HCT116 (cell line): ENCODE results near the gene PRAMEF33. TPM values are rescaled to one million over a fixed set of nuclear protein-coding genes. Genes with fewer than 3 reads are reported as not detected.
"Not testable (repeated sequence)": the region's sequence is repeated elsewhere in the genome, so short reads cannot be mapped to it uniquely, and the experiment has no call there.

Experiments
- ATAC-seq: fragments of 200-7000 bp; cut with Tn5 transposase; 2 replicates; pipeline ENCODE4 v1.9.1; 2020; ENCODE audit warnings: mild to moderate bottlenecking, moderate library complexity
- BruUV-seq: library from RNA; stranded (reverse); fragments of 400-500 nt; replicated peaks from 2 replicates; lab custom pipeline; 2021; lab: Mats Ljungman, UMichigan
- CTCF ChIA-PET: fragments of 300-600 bp; sonication (Branson Sonifier 250); formaldehyde crosslinking; loops from one replicate; lab custom pipeline; 2021; ENCODE audit warnings: antibody characterized with exemption; lab: Charles Lee
- POLR2A ChIA-PET: fragments of 300-600, 350-600 bp; sonication (Branson Sonifier 250); formaldehyde crosslinking; loops from one replicate; lab custom pipeline; 2021; ENCODE audit warnings: antibody characterized with exemption; lab: Charles Lee
- RAD21 ChIA-PET, 2 experiments: fragments of 300-600 bp; sonication (Branson Sonifier 250); formaldehyde crosslinking; loops; one replicate each; lab custom pipeline; 2023; ENCODE audit warnings: low total read pairs in 2 of 2; ENCODE audit not compliant: uncharacterized antibody in 2 of 2, unreplicated experiment in 2 of 2, low non-redundant PET in 1 of 2; lab: Charles Lee
- DNase-seq: peaks from one replicate; pipeline ENCODE4 v3.0.0-alpha.2; 2010; ENCODE audit warnings: low read depth, low spot score
- H2AFZ ChIP-seq: fragments of 200-600 bp; shearing (Covaris generic), sonication (generic); 2 replicates; pipeline ENCODE4 v1.6.1; 2017; ENCODE audit warnings: low read depth, mixed run types, mixed read lengths, antibody characterized with exemption, low read length; ENCODE audit not compliant: poor library complexity, severe bottlenecking
- H3K27ac ChIP-seq: 2 replicates; pipeline ENCODE4 v1.5.1; 2012; ENCODE audit warnings: low read depth, low read length
- H3K27me3 ChIP-seq: fragments of 200-600 bp; sonication (generic); 2 replicates; pipeline ENCODE4 v1.6.1; 2016; ENCODE audit warnings: mixed run types, low read length, mixed read lengths; ENCODE audit not compliant: insufficient read depth
- H3K36me3 ChIP-seq, 2 experiments: fragments of 200-500 bp in 1 of 2; fragments of 200-600 bp in 1 of 2; sonication (Bioruptor generic) in 1 of 2; sonication (generic) in 1 of 2; 2 replicates each; pipeline versions ENCODE4 v1.5.1 to v1.6.1; 2014 to 2016; ENCODE audit warnings: low read length in 2 of 2, inconsistent platforms in 1 of 2, mixed read lengths in 1 of 2, mixed run types in 1 of 2; ENCODE audit not compliant: insufficient read depth in 2 of 2, control insufficient read depth in 1 of 2
- H3K4me1 ChIP-seq, 2 experiments: fragments of 200-600 bp in 1 of 2; sonication (generic) in 1 of 2; 2 replicates each; pipeline versions ENCODE4 v1.5.1 to v1.6.1; 2012 to 2017; ENCODE audit warnings: low read length in 2 of 2, inconsistent platforms in 1 of 2, mild to moderate bottlenecking in 1 of 2, mixed read lengths in 1 of 2, mixed run types in 1 of 2, moderate library complexity in 1 of 2; ENCODE audit not compliant: insufficient read depth in 2 of 2, control insufficient read depth in 1 of 2
- H3K4me2 ChIP-seq: fragments of 200-600 bp; sonication (generic); 2 replicates; pipeline ENCODE4 v1.6.1; 2017; ENCODE audit warnings: mixed run types, low read length, mixed read lengths
- H3K4me3 ChIP-seq, 2 experiments: fragments of 200-600 bp in 1 of 2; sonication (generic) in 1 of 2; replicated peaks in 1 of 2; 2 replicates each; pipeline ENCODE4 v1.5.1; 2011 to 2016; ENCODE audit warnings: low read length in 2 of 2, control low read depth in 1 of 2, low read depth in 1 of 2, mild to moderate bottlenecking in 1 of 2, mixed read lengths in 1 of 2, mixed run types in 1 of 2
- H3K79me2 ChIP-seq: fragments of 200-600 bp; sonication (generic); 2 replicates; pipeline ENCODE4 v1.6.1; 2017; ENCODE audit warnings: mild to moderate bottlenecking, mixed run types, low read length, moderate library complexity, mixed read lengths; ENCODE audit not compliant: insufficient read depth
- H3K9ac ChIP-seq: fragments of 200-600 bp; sonication (generic); 2 replicates; pipeline ENCODE4 v1.6.1; 2016; ENCODE audit warnings: low read length, mixed read lengths
- H3K9me2 ChIP-seq: fragments of 200-600 bp; sonication (generic), shearing (Covaris generic); 2 replicates; pipeline ENCODE4 v1.6.1; 2017; ENCODE audit warnings: mixed run types, mild to moderate bottlenecking, moderate library complexity; ENCODE audit not compliant: insufficient read depth
- H3K9me3 ChIP-seq, 2 experiments: fragments of 200-500 bp in 1 of 2; fragments of 200-600 bp in 1 of 2; sonication (Bioruptor generic) in 1 of 2; sonication (generic) in 1 of 2; 2 replicates each; pipeline ENCODE4 v1.6.1; 2014 to 2017; ENCODE audit warnings: low read length in 2 of 2, mixed read lengths in 2 of 2, inconsistent platforms in 1 of 2, low read depth in 1 of 2, mild to moderate bottlenecking in 1 of 2, mixed run types in 1 of 2, moderate library complexity in 1 of 2; ENCODE audit not compliant: control insufficient read depth in 1 of 2, insufficient read depth in 1 of 2
- H4K20me1 ChIP-seq: fragments of 200-600 bp; sonication (generic), shearing (Covaris generic); 2 replicates; pipeline ENCODE4 v1.6.1; 2017; ENCODE audit warnings: mixed run types, mild to moderate bottlenecking, moderate library complexity; ENCODE audit not compliant: insufficient read depth
- CBX3 ChIP-seq: IDR thresholded peaks from 2 replicates; pipeline ENCODE4 v1.6.1; 2012; ENCODE audit warnings: low read depth
- CTCF ChIP-seq, 3 experiments: fragments of 200-600 bp in 1 of 3; sonication (generic) in 1 of 3; IDR thresholded peaks in 2 of 3; conservative IDR thresholded peaks in 1 of 3; 2 replicates each; pipeline ENCODE4 v1.5.1; 2012 to 2017; ENCODE audit warnings: low read depth in 2 of 3, low read length in 2 of 3, antibody characterized with exemption in 1 of 3, borderline replicate concordance in 1 of 3, control low read depth in 1 of 3, mild to moderate bottlenecking in 1 of 3, mixed read lengths in 1 of 3, mixed run types in 1 of 3, moderate library complexity in 1 of 3; ENCODE audit not compliant: insufficient read depth in 1 of 3
- RAD21 ChIP-seq: IDR thresholded peaks from 2 replicates; pipeline ENCODE4 v1.6.1; 2012; ENCODE audit warnings: low read depth, mild to moderate bottlenecking
- intact Hi-C: fragments of 100-400 bp; cut with micrococcal nuclease; formaldehyde crosslinking; loops from 2 replicates; pipeline ENCODE4 v1.10.0; 2022
- total RNA-seq: library from RNA; stranded (reverse); gene quantifications from one replicate; pipeline ENCODE4 v1.2.1, GENCODE V29; 2021; ENCODE audit not compliant: unreplicated experiment

PRAMEF33 gene
- total RNA-seq, 1 experiment from 2014 or later = not detected

GRCh38 chr1:13356774-13357173 is 53.4 kb downstream of the PRAMEF33 start:
- BruUV-seq, H2AFZ ChIP-seq, CTCF ChIA-PET, H3K79me2 ChIP-seq, H3K4me1 ChIP-seq, H3K4me2 ChIP-seq, H3K27ac ChIP-seq, H3K36me3 ChIP-seq, RAD21 ChIA-PET, H3K9me3 ChIP-seq, H3K4me3 ChIP-seq, H3K27me3 ChIP-seq, H4K20me1 ChIP-seq, POLR2A ChIA-PET, H3K9ac ChIP-seq, H3K9me2 ChIP-seq: not testable (repeated sequence)
- ATAC-seq (peak; percentile 82), DNase-seq (peak; percentile 68)
- TF ChIP-seq CTCF (IDR thresholded peaks at IDR 0.05 in 2 of 3, conservative IDR thresholded peaks at IDR 0.05 in 1 of 3; ENCODE audit: borderline replicate concordance in 1 of 3, insufficient read depth in 1 of 3, low read depth in 2 of 3, low read length in 2 of 3) = peak; percentile 36 to 72 (median 52); a peak in 5 of 6 replicates
- TF ChIP-seq CBX3 = 0 out of 2 replicates have a peak, but pooled peaks have one; percentile 23
- TF ChIP-seq RAD21 = peak; percentile 73
- intact Hi-C loops = loop anchor here (5.0 to 10.0 kb wide), 2 partner anchors 66 to 552 kb away; no protein-coding TSS in a partner anchor

Other genes starting within 250 kb of the PRAMEF33 start
- not detected for gene PRAMEF27, start 247.0 kb upstream of the PRAMEF33 start, total RNA-seq
- not detected for gene HNRNPCL3, start 242.8 kb upstream of the PRAMEF33 start, total RNA-seq
- gene PRAMEF25, start 232.8 kb upstream of the PRAMEF33 start, total RNA-seq = not detected
- not detected for gene HNRNPCL2, start 186.7 kb upstream of the PRAMEF33 start, total RNA-seq
- gene PRAMEF26, start 147.5 kb upstream of the PRAMEF33 start, total RNA-seq = not detected
- not detected for gene HNRNPCL4, start 137.9 kb upstream of the PRAMEF33 start, total RNA-seq
- gene PRAMEF9, start 131.7 kb upstream of the PRAMEF33 start, total RNA-seq = not detected
- not detected for gene PRAMEF13, start 102.1 kb upstream of the PRAMEF33 start, total RNA-seq
- not detected for gene PRAMEF18, start 77.4 kb upstream of the PRAMEF33 start, total RNA-seq
- not detected for gene PRAMEF5, start 49.3 kb upstream of the PRAMEF33 start, total RNA-seq
- not detected for gene PRAMEF8, start 18.4 kb upstream of the PRAMEF33 start, total RNA-seq
- not detected for gene PRAMEF15, start 12.0 kb downstream of the PRAMEF33 start, total RNA-seq
- not detected for gene PRAMEF14, start 43.6 kb downstream of the PRAMEF33 start, total RNA-seq
- not detected for gene PRAMEF19, start 68.4 kb downstream of the PRAMEF33 start, total RNA-seq
- gene PRAMEF17, start 86.1 kb downstream of the PRAMEF33 start, total RNA-seq = not detected
- not detected for gene PRAMEF20, start 106.9 kb downstream of the PRAMEF33 start, total RNA-seq
- gene LRRC38, start 210.5 kb downstream of the PRAMEF33 start, total RNA-seq = not detected